Measurements from ENCODE around the gene SSBP3. TPM values are rescaled to one million over a fixed set of nuclear protein-coding genes. Genes with fewer than 3 reads are reported as not detected.

Gene SSBP3
- total RNA-seq, 1 donor from 2014 or later = 19.7 TPM

DNA sequence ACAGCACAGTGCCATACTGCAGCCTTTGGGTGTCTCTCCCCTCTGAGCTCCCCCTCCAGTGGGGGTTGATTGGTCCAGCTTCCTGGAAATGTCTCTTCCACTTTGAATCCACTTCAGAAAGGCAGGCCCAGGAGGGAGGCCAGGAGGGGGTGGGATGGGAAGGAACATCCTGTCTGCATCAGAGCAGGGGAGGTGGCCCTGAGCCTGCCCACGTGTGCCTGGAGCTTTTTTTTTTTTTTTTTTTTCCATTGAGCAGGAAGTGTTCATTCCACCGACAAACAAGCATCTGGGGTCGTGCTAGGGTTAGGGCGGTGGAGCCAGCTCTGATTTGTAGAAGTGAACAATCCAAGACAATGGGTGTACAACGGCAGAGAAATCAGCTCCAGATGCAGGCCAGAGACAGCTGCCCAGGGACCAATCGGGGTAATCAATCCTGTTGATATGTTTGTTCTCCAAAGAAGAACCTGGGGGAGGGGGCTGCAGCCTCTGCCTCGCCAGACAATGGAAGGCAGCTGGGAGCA lies 93.3 kb downstream of the SSBP3 start:
- DNase-seq (ENCODE audit: low read depth) = no peak
- H3K4me3 ChIP-seq (ENCODE audit: low read depth, low read length) = no peak overlapping the region

DNA sequence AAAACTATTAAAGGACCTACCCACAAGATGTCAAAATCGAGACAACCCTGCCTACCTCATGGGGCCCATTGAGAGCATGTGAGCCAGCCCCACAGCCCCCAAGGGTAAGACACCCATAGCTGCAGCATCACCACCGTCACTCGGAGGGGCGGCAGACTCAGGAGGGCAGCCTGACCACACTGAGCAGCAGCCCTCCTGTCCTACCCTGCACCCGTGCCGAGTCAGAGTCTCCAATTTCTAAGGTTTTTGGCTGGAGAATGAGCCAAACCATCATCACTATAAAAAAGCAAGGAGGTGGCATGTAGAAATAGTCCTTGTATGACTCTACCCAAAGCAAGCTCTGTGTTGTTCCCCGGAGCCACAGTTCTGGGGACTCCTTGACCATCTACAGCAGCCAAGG lies 94.7 kb downstream of the SSBP3 start:
- TF ChIP-seq, protein P1, sequence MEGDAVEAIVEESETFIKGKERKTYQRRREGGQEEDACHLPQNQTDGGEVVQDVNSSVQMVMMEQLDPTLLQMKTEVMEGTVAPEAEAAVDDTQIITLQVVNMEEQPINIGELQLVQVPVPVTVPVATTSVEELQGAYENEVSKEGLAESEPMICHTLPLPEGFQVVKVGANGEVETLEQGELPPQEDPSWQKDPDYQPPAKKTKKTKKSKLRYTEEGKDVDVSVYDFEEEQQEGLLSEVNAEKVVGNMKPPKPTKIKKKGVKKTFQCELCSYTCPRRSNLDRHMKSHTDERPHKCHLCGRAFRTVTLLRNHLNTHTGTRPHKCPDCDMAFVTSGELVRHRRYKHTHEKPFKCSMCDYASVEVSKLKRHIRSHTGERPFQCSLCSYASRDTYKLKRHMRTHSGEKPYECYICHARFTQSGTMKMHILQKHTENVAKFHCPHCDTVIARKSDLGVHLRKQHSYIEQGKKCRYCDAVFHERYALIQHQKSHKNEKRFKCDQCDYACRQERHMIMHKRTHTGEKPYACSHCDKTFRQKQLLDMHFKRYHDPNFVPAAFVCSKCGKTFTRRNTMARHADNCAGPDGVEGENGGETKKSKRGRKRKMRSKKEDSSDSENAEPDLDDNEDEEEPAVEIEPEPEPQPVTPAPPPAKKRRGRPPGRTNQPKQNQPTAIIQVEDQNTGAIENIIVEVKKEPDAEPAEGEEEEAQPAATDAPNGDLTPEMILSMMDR (IDR thresholded peaks at IDR 0.05; ENCODE audit: insufficient read depth, low read length, poor library complexity, severe bottlenecking) = no peak
- Histone ChIP-seq H3K27me3 (ENCODE audit: control insufficient read depth, insufficient read depth, low read length) (no peaks in the 10 kb centered on the region), H3K4me3 (ENCODE audit: low read depth, low read length) (no peak overlapping the region), H3K36me3 (ENCODE audit: control insufficient read depth, insufficient read depth, low read length) (no peaks in the 10 kb centered on the region)
- DNase-seq (ENCODE audit: low read depth) = no peak

More for the DNA sequence above, 93.3 kb downstream of the SSBP3 start:
- no peaks in the 10 kb centered on the region for H3K36me3 ChIP-seq (ENCODE audit: control insufficient read depth, insufficient read depth, low read length)
- H3K27me3 ChIP-seq (ENCODE audit: control insufficient read depth, insufficient read depth, low read length) = no peaks in the 10 kb centered on the region
- TF ChIP-seq, protein P1 (IDR thresholded peaks at IDR 0.05; ENCODE audit: insufficient read depth, low read length, poor library complexity, severe bottlenecking) = no peak

DNA sequence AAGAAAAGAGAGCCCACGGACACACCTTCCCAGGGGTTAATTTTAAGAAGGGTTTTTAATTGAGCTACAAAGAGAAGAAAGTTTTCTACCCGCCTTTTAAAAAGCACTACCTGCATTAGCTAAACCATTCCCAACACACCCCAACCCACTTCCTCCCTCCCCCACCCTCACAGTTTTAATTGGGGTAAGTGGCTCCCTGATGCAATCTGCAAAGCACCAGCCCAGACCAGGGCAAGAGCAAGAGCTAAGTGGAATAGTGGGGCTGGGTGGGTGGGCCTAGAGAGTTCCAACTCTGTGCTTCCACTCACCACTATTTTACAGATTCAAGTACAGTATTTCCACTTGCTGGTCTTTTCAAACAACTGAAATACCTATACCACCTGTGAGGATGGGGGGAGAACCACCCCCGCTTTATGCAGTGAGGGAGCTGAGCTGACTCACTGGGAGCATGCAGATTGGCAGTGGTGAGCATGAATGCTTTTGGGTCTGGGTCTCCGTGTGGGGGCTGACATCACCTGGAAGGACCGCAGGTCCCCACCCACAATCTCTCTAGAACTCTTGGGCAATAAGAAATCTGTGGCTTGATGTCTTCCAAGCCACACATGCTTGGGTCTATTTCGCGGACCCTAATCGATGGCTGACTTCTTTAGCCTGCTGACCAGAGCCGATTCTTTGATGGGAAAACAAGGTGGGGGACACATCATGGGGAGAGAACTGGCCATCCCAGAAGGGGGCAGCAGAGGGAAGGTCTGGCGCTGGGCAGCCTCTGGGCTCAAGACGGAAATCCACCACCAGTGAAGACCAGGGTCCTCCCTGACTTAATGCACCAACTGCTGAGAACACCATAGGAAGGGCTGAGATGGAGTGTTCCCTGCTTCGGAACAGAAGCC lies 95.5 kb downstream of the SSBP3 start:
- Histone ChIP-seq H3K27me3 (ENCODE audit: control insufficient read depth, insufficient read depth, low read length) (no peaks in the 10 kb centered on the region), H3K4me3 (ENCODE audit: low read depth, low read length) (no peak overlapping the region), H3K36me3 (ENCODE audit: control insufficient read depth, insufficient read depth, low read length) (no peaks in the 10 kb centered on the region)
- TF ChIP-seq, protein P1 (IDR thresholded peaks at IDR 0.05; ENCODE audit: insufficient read depth, low read length, poor library complexity, severe bottlenecking) = peak; percentile 43
- no peak for DNase-seq (ENCODE audit: low read depth)

DNA sequence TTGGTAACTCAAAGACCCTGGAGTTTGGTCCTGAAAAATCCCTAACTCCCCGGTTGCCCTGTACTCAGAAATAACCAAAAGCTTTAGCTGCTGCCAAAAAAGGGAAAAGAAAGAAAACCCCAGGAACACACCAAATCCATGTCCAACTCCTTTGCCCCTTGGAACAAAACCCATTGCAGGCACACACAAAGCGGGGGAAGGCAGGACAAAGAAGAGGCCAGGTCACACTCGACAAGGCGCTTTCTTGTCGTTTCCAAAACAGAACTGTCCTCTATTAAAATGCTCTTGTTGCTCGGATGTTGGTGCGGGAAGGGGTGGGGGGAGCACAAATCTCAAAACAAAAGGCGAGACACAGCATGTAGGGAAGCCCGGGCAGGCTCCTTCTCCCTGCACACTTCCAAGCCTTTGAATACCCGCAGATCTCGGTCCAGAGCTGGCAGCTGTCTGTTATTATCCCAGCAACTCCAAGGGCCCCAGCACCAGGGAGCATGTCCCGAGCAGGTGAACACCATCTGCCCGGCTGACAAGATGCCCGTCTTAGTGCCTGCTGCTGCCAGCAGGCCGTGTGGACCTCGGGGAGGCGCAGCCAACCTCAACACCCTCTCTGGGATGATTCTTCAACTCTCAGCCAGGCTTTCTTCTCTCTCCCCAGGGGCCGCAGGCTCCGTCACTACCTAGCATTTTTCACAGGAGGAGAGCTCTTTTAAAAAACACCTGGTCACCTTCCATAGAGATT lies 96.4 kb downstream of the SSBP3 start:
- Histone ChIP-seq H3K4me3 (ENCODE audit: low read depth, low read length) (no peak overlapping the region), H3K27me3 (ENCODE audit: control insufficient read depth, insufficient read depth, low read length) (no peaks in the 10 kb centered on the region), H3K36me3 (ENCODE audit: control insufficient read depth, insufficient read depth, low read length) (no peaks in the 10 kb centered on the region)
- TF ChIP-seq, protein P1 (IDR thresholded peaks at IDR 0.05; ENCODE audit: insufficient read depth, low read length, poor library complexity, severe bottlenecking) = no peak
- no peak for DNase-seq (ENCODE audit: low read depth)

DNA sequence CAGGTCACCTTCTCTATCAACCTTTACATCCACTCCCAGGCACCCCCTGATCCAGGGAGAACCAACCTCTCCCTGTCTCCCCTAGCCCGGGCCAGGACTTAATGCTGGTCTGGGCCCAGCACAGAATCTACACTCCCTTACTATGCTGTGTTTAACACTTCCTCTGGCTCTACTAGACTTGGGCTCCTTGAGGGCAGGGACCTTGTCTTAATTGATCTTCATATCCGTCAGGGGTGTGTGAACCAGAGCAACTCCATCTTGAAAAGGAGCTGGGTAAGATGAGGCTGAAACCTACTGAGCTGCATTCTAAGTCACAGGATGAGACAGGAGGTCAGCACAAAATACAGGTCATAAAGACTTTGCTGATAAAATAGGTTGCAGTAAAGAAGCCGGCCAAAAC lies 98.9 kb downstream of the SSBP3 start:
- TF ChIP-seq, protein P1 (IDR thresholded peaks at IDR 0.05; ENCODE audit: insufficient read depth, low read length, poor library complexity, severe bottlenecking) = no peak
- H3K36me3 ChIP-seq (ENCODE audit: control insufficient read depth, insufficient read depth, low read length) = no peaks in the 10 kb centered on the region
- no peaks in the 10 kb centered on the region for H3K27me3 ChIP-seq (ENCODE audit: control insufficient read depth, insufficient read depth, low read length)
- no peak overlapping the region for H3K4me3 ChIP-seq (ENCODE audit: low read depth, low read length)
- DNase-seq (ENCODE audit: low read depth) = no peak

All from kidney epithelial cell (primary cell).